Renal cortical epithelial cell (primary cell): ENCODE data around the gene TIAM2. TPM values are rescaled to one million over a fixed set of nuclear protein-coding genes. Genes with fewer than 3 reads are reported as not detected.
A peak's percentile ranks its signal among the peaks of the same experiment; 100 is the strongest.

Experiments used
- DNase-seq: peaks from one replicate; pipeline ENCODE4 v3.0.0-alpha.2; 2011; ENCODE audit warnings: low read depth
- total RNA-seq: library from RNA; depleted of rRNA; stranded (reverse); fragments of >200 nt; gene quantifications from 2 replicates; pipeline ENCODE4 v1.2.3, GENCODE V29; 2014

TIAM2 gene
- total RNA-seq, 1 donor from 2014 or later: 10.8 TPM

DNA sequence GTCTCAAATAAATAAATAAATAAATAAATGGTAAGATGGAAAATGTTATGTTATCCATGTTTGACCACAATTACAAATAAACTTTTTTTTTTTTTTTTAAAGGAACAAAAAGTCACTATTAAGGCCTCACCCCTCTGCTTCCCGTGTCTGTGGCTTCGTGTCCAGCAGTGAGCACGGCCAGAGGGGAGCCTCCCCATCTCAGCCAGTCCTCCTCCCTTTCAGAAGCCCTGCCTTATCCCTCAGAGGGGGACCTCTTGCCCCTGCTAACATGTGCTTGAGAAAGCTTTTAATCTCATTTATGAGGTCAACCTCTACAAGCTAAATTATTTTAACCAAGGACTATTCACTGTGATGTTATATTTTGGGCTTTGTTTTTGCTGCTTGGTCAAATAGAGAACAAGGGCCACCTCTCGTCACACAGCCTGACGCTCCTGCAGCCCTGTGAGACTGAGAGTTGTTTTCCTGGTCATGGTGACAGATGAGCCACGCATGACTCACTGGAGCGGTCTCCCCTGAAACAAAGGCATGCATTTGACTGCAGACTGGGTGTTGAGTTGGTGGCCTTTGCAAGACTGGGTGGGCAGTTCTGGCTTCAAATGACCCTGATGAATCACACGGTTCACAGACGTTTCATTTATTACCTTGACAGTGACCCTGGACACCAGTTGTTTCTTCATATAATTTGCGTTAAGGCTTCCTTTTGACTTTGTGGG, 131.8 kb downstream of the TIAM2 start:
- peak; percentile 87 for DNase-seq

DNA sequence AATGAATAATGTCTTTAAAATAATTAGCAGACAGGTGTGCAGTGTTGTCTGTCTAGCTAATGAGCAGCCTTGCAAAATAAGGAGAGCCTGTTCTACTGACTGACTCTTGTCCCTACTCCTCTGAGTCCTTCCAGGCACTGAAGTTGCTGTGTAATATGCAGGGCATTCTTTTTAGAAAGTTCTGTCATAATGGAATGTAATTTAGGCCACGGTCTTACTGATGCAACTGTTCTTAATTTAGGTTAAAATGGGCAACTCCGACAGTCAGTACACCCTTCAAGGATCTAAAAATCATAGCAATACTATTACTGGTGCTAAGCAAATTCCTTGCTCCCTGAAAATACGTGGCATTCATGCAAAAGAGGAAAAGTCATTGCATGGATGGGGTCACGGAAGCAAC, 133.9 kb downstream of the TIAM2 start:
- no peak for DNase-seq

DNA sequence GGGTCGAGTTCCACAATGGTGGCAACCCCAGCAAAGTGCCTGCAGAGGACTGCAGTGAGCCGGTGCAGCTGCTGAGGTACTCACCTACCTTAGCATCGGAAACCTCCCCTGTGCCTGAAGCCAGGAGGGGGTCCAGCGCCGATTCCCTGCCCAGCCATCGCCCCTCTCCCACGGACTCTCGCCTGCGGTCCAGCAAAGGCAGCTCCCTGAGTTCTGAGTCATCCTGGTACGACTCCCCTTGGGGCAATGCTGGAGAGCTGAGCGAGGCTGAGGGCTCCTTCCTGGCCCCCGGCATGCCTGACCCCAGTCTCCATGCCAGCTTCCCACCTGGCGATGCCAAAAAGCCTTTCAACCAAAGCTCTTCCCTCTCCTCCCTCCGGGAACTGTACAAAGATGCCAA, 134.6 kb downstream of the TIAM2 start:
- DNase-seq: no peak

DNA sequence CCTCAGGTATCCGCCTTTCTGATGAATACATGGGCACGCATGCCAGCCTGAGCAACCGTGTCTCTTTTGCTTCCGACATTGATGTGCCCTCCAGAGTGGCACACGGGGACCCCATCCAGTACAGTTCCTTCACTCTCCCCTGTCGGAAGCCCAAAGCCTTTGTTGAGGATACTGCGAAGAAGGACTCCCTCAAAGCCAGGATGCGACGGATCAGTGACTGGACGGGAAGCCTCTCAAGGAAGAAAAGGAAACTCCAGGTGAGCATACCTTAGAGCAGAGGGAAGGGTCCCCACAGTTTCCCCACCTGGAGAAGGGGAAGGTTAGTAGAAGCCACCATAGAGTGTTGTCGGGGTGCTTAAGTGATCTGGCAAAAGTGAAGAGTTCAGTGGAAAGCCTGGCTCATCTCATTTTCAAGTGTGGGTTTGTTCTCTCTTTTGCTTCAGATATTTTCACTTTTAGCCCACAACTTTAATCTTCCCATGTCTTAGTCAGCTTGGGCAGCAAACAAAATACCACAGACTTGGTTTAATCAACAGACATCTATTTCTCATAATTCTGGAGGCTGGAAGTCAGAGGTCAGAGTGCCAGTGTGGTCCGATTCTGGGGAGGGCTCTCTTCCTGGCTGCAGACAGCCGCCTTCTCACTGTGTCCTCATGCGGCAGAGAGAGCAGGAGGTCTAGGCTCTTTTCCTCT, 135.2 kb downstream of the TIAM2 start:
- no peak for DNase-seq

DNA sequence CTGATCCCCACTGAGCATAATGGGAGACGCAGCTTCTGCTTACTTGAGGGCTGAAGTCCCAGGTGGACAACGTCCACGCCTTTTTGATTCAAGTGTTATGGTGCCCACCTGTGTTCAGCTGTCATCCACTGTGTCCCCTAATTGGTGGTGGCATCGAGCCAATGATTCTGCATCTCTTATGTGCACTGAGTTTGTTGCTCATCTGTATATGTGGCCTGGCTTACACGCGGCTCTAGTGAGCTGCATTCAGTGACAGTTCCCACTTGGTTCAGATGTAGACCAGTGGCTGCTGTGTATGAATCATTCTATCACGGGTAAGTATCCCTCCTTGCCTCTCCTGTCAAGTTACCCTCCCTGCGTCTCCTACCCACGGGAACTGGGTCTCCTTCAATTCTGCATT, 137.5 kb downstream of the TIAM2 start:
- DNase-seq: no peak

DNA sequence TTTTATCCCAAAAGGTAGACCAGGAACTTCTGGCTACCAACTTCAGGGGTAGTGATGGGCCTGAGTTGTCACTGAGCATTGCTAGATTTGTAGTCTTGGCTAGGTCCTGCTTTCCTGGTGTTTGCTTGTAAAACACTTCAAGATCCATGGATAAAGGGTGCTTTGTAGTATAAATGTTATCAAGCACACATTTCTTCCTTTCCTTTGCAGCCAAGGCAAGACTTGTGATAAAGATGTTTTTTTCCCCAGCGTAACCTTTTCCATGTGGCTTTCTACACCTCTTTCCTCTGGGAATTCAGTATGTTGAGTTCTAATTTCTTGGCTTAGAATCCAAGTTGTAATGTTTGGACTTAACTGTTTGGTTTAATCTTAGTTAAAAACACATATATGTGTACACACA, 145.9 kb downstream of the TIAM2 start:
- no peak for DNase-seq

DNA sequence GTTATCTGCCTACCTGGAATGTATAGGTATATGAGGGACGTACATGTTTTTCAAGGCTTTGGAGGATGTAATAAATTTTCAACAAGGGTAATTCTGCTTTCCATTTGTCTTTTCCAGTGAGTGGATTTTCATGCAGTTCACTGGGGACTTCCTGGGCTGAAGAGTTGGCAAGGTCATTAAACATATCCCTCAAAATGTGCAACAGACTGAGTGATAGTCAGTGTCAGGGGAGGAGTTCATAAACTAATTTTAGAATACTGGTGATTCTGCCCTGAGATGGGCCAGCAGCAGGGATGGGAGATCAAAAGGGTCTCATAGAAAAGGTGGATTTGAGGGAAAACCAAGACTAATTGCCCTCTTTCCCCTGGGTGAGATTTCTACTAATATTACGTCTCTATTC, 146.4 kb downstream of the TIAM2 start:
- no peak for DNase-seq

DNA sequence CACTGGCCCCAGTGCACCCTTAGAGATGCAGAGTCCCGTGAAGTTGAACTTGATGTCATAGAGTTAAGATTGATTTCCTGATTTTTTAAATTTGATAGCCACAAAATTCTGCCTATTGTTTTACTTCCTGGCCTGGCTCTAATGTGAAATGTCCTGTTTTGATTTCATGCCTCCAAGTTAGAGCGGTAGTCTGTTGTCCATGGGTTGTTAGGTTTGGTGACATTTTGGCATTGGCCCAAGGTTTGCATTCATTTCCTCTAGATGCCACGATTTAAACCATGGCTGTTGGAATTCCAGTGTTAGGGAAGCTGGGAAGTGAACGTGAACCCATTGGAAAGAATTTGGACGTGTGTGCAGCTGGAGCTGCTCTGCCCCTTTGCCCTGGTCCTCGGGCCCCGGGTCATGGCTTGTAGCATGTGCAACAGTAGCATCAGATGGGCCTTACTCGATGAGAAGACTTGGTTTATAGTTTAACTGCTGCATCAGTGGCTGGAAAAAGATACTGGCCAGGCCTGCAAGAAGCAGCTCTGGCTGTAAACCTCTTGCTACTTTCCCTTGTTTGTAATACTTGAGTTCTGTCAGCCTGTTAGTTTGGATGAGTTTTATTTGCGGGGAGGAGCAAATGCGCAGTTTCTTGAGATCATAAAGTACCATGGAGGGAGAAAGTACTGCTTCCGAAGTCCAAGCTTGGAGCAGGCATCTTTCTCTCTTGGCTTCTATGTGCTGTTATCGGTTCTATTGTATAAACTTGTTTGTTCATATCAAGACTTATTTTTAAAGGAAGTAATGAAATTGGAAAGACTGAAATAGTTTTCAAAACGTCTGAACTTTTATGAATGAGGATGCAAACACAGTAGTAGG, 147.3 kb downstream of the TIAM2 start:
- DNase-seq: no peak

DNA sequence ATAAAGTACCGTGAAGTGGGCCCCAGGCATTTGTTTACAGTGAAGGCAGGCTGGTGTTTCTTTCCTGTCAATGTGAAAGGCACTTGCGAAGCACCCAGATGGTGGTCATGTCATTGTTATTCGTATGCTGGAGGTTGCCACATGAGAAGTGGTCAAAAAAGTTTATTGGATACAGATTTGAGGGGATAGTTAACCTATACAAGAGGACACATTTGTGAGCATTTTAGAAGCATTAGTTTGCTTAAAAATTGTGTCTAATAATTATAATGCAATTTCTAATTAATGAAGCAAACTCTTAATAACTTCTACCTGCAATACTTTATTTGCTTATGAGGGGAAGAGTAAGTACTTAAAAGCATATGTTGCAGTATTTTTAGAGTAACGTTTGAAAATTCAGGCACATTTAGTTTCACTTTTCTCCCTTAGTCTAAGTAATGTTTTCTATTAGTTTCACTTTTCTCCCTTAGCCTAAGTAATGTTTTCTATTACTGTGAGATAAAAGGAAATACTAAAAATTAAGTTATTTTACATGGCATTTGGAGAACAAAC, 148.0 kb downstream of the TIAM2 start:
- no peak for DNase-seq

DNA sequence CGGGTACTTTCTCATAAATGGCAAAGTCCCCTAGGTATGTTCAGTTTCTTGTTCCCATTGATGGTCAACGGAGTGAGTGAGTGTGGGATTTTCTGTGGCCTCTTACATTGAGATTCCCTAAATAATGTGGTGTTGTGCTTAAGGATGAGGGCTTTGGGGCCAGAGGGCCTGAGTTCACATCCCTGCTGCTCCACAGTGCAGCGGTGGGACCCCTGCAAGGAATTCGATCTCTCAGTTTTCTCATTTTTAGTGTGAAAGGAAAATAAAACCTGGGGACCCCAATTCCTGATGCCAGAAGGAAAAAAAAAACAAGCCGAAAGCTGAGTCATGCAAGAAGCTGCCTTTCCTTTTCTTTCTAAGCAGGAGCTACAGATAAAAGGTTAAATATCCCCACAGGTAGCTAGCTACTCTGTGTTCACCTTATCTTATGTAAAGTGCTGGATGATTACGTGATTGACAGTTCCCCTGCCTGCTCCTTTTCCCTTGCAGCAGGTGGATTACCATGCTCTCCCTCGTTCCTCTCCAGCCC, 148.5 kb downstream of the TIAM2 start:
- DNase-seq: no peak

DNA sequence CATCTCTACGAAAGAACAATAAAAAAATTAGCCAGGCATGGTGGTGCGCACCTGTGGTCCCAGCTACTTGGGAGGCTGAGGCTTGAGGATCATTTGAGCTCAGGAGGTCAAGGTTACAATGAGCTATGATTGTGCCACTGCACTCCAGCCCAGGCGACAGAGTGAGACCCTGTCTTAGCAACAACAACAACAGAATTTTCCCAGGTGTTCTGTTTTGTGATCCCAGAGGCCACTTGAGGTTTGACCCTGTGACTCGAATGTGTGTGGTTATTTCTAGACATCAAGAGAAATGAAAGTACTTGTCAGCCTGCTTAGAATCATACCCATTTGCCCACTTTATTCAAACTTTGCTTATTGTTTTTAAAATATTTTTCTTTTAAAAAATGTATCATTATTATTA, 151.1 kb downstream of the TIAM2 start:
- DNase-seq: no peak

DNA sequence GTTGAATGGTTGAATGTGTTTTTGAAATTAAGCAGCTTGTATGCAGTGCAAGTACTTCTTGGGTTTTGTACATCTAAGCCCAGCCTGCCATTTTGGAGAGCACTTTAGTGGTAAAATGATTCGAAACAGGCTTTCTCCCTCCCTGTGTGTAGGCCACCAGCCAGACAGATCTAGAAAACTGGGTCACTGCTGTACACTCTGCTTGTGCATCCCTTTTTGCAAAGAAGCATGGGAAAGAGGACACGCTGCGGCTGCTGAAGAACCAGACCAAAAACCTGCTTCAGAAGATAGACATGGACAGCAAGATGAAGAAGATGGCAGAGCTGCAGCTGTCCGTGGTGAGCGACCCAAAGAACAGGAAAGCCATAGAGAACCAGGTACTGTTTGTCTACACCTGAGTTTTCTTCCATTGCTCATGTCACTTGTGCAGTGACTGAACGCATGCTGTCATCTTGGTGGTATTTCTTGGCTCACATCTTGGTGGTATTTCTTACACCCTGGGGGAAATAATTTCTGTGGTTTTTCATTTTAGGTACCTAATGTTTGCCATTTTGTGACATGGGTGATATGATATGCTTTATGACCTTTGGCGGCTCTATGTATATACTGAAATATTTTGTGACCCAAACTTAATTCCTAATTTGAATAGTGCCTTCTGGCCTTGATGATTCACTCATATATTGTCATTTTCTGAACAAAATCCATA, 153.0 kb downstream of the TIAM2 start:
- DNase-seq: no peak

DNA sequence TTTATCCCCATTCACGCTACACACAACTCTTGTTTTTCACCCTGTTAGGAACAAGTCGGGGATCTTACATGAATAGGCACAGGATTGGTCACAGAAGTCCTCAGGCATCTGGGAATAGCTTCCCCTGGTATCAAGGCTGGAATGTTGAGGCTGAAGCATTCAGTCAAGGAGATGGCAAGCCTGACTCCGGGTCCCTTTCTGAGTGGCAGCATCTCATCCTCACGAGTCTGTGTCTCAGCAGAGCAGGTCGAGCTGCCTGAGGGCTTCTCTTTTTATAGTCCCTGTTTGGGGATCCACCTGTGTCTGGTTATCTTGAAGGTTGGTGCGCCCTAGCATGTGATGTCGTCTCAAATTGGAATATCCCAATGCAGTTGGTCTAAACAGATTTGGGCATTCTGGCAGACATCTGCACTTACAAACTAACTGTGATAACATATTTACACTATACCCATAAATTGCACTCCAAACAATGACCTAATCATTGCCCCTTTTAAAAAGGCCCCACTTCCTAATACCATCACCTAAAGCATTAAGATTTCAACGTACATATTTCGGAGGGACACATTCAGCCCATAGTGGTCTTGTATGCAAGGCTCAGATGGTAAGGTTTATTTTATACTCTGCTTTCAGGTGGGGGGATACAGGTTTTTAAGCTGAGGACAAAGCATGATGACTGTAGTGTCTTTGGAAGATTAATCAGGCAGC, 156.0 kb downstream of the TIAM2 start:
- DNase-seq: no peak

DNA sequence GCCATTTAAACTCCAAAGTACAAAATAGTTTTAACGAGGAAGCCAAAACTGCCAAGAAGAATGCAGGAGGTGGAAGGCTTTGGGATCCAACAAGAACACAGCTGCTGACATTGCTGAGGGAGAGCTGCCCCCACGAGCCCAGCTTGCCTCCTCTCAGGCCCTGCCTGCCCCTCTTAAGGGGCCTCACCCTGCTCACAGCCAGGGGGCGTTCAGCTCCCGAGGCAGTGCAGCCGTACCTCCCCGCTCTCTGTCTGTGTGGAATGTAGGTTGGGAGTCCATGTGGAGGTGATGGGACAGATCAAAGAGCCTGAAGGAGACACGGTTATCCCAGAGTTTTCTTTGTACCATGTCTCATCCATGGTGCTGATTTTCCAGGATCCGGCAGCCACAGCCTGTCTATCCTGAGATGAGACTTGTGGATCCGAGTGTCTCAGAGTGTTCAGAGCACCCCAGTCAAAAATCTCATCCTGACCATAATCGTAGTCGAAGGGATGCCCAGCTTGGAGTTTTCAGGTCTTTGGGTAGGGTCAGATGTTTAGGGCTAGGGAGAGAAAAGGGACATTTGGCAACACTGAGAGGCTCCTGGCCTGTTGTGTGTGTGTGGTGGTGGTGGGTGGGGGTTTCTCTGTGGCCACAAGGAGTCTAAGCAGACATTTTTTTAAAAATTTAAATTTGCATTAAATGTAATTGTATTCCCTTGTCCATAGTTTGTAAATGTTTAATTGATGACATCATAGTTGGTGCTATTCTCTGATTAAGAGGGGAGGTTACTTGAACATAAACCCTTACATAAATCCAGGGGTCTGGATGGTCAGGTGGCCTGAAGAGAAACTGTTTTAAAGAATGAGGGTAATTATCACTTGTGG, 157.3 kb downstream of the TIAM2 start:
- peak; percentile 30 for DNase-seq

DNA sequence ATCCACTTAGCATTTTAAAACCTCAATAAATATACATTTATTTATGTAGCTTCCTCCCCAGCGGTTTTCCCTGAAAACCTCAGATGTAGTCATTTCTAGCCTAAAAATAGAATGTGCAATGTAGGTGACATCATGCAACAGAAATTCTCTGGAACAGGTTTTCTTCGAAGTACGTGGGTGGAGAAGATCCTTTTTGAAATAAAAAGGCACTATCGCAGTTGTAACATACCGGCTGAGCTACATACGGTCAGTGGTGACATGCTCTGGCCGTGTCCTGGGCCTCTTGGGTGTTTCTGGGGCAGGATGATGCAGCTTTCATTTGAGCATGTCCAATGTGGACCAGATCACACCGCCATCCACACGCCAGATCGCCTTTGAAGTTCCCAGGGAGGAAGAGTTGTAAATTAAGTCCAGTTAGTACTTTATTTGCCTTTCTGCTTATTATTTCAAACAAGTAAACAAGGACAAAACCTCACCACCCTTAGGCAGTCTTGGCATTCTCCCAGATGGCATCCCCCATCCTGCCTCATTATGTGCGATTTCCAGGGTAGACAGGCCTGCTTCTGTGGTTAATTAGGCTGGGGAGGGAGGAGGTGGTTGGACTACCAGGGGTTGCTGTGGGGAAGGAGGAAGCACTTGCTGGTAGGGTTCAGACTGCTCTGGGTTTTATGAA, 159.2 kb downstream of the TIAM2 start:
- DNase-seq: peak; percentile 65

DNA sequence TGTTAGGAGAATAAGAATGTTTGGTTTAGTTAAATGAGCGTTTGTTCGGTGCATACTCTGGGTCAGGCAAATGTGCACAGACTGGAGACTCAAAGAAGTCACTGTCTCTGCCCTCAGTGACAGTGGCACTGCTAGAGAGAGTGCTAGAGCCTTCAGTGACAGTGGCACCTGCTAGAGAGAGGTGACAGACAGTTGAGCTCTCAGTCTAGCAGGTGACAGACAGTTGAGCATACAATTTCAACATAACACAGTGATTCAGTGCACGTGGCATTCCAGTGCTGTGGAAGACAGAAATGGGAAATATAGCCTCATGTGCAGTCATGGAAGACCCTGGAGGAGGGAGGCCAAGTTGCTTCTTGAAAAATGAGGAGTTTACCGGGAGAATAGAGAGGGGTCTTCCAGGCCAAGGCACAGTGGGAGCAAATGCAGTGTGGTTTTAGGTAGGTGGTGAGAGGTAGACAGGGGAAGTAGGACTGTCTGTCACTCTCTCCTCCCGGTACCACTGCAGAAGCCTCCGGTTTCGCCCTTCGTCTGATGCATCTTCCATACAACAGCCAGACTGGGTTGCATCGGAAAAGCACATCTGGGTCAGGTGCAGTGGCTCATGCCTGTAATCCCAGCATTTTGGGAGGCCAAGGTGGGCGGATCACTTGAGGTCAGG, 160.8 kb downstream of the TIAM2 start:
- peak; percentile 32 for DNase-seq

DNA sequence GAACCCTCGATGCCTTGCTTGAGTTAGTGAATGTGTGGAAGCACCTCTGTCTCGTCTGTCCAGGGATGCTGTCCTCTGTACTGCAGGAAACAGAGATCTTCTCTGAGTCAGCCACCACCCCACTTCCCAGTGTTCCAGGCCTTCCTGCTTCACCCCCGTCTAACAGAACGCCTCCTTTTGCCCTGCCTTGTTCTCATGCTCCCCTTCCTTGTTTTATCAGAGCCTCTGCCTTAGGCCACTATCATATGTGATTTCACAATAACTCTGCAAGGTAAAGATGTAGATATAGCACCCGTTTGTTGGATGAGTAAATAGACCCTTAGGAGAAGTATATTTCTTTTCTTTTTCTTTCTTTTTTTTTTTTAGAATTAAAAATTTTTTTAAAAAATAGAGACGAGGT, 162.0 kb downstream of the TIAM2 start:
- DNase-seq: no peak

DNA sequence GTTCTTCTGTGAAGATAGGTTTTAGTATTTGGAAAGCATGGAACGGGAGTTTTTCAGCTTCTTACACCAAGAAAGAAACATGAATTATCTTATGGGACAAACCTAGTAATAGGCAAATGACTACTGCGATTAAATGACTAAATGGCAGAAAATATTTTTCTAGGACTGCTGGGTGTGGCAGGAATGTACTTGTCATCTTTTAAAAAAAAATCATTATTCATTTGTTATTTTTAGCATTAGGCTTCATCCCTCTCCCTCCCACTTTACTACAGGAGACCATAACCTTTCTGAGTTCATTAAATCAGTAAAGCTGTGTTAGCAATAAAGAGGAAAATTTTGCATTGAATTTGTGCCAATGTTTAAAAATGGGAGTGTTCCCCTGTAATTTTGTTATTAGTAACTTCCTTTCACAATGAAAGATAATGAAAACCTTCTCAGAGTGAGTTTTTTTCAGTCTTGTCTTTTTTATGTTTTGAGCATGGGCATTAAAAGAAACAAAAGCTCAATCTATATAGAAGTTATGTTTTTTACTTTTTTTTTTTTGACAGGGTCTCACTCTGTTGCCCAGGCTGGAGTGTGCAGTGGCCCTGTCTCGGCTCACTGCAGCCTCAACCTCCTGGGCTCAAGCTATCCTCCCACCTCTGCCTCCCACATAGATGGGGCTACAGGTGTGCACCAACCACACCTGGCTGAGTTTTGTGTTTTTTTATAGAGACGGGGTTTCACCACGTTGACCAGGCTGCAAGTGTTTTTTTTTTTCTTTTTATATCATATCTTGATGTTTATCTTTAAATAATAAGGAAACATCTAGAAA, 163.1 kb downstream of the TIAM2 start:
- no peak for DNase-seq
